Lower lobe of right lung (tissue), 2 donors: ENCODE data around the gene PLCE1. TPM values are rescaled to one million over a fixed set of nuclear protein-coding genes. Genes with fewer than 3 reads are reported as not detected.

Source experiments
- ATAC-seq, 2 donors: fragments of 200-7000 bp; cut with Tn5 transposase; one replicate each; pipeline ENCODE4 v1.9.1; 2020 to 2022; ENCODE audit warnings: mild to moderate bottlenecking in 2 of 2, moderate library complexity in 2 of 2
- DNase-seq: peaks from one replicate; pipeline ENCODE4 v3.0.0-alpha.2; 2020
- H3K27ac ChIP-seq: fragments of 200-600 bp; one replicate; pipeline ENCODE4 v1.8.0; 2022
- H3K27me3 ChIP-seq: fragments of 200-600 bp; one replicate; pipeline ENCODE4 v1.8.0; 2022; ENCODE audit warnings: low read depth
- H3K36me3 ChIP-seq: fragments of 200-600 bp; one replicate; pipeline ENCODE4 v1.8.0; 2022; ENCODE audit warnings: mild to moderate bottlenecking
- H3K4me1 ChIP-seq: fragments of 200-600 bp; one replicate; pipeline ENCODE4 v1.8.0; 2022
- H3K4me3 ChIP-seq: fragments of 200-600 bp; one replicate; pipeline ENCODE4 v1.8.0; 2022; ENCODE audit warnings: mild to moderate bottlenecking
- H3K9me3 ChIP-seq: fragments of 200-600 bp; one replicate; pipeline ENCODE4 v1.8.0; 2022
- intact Hi-C: fragments of 100-400 bp; cut with DNase I; formaldehyde crosslinking; loops from one replicate; pipeline ENCODE4 v1.11.0; 2022
- total RNA-seq: library from RNA; stranded (reverse); fragmentation: NEBNext Ultra II Directional; extraction: Animal tissue kit (Norgen Biotek cat#: 25700); gene quantifications from one replicate; pipeline ENCODE4 v1.2.1, GENCODE V29; 2021
- TF ChIP-seq, protein P1 (sequence below): fragments of 200-600 bp; IDR thresholded peaks from one replicate; pipeline ENCODE4 v1.8.0; 2022; ENCODE audit warnings: antibody characterized with exemption, mild to moderate bottlenecking
- donor health status: DM: no; HTN: yes; CAD: no; lungs with severe emphysema.

PLCE1 gene
- total RNA-seq, 1 donor from 2014 or later: 10.5 TPM

DNA sequence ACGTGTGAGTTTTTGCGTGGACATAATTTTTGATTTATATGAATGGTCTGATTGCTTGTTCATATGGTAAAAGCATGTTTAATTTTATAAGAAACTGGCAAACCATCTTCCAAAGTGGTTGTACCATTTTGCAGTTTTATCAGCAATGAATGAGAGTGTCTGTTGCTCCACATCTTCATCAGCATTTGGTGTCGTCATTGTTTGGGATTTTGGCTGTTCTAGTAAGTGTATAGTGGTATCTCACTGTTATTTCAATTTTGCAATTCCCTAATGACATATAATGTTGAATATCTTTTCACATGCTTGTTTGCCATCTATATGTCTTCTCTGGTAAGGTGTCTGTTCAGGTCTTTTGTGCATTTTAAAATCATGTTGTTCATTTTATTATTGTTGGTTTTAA lies 13.2 kb upstream of the PLCE1 start:
- Histone ChIP-seq H3K4me1 (no peaks in the 10 kb centered on the region), H3K27ac (no peak overlapping the region), H3K36me3 (no peaks in the 10 kb centered on the region), H3K27me3 (no peaks in the 10 kb centered on the region), H3K4me3 (no peak overlapping the region), H3K9me3 (no peaks in the 10 kb centered on the region)
- TF ChIP-seq, protein P1, sequence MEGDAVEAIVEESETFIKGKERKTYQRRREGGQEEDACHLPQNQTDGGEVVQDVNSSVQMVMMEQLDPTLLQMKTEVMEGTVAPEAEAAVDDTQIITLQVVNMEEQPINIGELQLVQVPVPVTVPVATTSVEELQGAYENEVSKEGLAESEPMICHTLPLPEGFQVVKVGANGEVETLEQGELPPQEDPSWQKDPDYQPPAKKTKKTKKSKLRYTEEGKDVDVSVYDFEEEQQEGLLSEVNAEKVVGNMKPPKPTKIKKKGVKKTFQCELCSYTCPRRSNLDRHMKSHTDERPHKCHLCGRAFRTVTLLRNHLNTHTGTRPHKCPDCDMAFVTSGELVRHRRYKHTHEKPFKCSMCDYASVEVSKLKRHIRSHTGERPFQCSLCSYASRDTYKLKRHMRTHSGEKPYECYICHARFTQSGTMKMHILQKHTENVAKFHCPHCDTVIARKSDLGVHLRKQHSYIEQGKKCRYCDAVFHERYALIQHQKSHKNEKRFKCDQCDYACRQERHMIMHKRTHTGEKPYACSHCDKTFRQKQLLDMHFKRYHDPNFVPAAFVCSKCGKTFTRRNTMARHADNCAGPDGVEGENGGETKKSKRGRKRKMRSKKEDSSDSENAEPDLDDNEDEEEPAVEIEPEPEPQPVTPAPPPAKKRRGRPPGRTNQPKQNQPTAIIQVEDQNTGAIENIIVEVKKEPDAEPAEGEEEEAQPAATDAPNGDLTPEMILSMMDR: no peak
- intact Hi-C loops: no loop called here
- no peak for DNase-seq
- no peak for ATAC-seq

DNA sequence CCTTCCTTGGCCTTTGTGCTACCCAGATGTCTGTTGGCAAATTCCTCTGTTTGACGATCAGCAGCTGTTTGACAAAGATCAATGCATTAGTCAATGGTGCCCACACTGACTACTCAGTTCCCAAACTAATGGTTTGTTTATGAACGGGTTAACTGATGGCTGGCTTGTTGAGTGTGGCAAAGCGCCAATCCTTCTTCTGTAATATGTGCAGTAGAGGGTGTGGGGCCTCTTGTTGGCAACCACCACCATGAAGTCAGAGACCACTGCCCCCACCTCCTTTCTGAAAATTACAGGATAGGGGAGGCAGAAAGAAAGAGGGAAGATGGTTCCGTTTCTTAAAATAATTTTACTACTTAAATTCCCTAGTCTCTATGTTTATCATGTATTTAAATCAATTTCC lies 2.6 kb upstream of the PLCE1 start:
- intact Hi-C loops: no loop called here
- Histone ChIP-seq H3K4me3 (no peak overlapping the region), H3K27ac (no peak overlapping the region), H3K36me3 (no peaks in the 10 kb centered on the region), H3K4me1 (peaks cover 19% of the 10 kb centered on the region), H3K27me3 (peaks cover 18% of the 10 kb centered on the region), H3K9me3 (no peaks in the 10 kb centered on the region)
- TF ChIP-seq, protein P1: no peak
- ATAC-seq (no peak), DNase-seq (no peak)

DNA sequence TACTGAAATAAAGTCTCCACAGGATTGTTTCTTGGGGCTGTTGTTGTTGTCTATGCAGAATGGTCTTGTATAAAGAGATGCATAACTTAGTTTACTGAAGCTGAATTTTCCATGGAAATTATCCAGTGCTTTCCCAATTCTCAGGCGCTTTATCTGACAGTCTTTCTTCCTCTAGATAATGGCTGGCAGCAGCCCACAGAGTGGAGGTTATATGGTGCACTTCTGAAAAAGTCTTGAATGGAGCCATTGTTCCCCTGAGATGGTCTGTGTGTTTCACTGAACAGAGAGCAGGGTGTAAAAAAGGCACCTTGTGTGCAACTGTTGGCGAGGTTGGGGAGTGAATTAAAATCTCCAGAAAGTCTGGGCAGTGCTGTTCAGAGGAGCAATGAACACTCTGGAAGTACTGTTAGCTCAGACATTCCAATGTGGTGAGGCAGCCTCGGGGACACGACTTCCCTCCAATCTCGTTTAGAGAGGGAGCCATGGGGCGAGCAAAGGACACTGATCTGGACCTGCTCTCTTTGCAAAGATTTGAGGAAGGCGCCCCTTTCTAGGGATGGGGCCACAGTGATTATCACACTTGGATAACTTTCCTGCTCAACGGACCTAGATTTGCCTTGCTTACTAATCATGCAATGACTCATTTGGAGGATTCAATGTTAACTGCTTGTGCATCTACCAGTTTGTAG lies 2.0 kb upstream of the PLCE1 start:
- no peak overlapping the region for H3K27ac ChIP-seq
- DNase-seq (no peak), ATAC-seq (peak; percentile 73)
- H3K9me3 ChIP-seq: no peaks in the 10 kb centered on the region
- H3K4me1 ChIP-seq: peaks cover 19% of the 10 kb centered on the region
- H3K27me3 ChIP-seq: peaks cover 18% of the 10 kb centered on the region
- H3K4me3 ChIP-seq: no peak overlapping the region
- H3K36me3 ChIP-seq: no peaks in the 10 kb centered on the region
- intact Hi-C loops: no loop called here
- TF ChIP-seq, protein P1: no peak

DNA sequence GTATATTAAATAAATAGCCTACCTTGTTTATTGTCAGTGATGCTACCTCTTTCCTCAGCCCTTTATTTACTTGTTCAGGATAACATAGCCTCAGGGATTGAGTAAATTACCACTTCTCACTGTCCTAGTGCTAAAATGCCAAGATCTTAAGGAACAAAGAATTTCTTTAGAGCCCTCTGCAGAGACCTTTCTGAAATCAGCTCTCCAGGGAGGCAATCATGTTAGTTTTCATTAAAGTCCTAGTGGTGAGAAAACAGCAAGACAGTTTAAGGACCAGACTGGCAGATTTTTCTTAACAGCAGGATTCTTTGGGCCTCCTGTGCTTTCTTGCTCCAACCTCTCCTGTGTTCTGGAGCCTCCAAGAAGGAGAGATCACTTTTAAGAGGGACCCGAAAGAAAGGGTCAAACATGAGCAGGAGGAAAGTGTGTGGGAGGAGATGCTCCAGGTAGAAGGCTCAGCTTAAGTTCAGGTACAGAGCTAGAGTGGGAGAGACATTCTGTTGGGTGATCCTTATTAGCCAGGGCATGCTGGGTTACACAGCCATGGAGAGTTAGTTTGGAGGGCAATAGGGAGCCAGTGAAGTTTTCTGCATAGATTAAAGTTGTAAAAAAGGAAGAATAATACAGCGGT lies 1.2 kb upstream of the PLCE1 start:
- intact Hi-C loops: no loop called here

DNA sequence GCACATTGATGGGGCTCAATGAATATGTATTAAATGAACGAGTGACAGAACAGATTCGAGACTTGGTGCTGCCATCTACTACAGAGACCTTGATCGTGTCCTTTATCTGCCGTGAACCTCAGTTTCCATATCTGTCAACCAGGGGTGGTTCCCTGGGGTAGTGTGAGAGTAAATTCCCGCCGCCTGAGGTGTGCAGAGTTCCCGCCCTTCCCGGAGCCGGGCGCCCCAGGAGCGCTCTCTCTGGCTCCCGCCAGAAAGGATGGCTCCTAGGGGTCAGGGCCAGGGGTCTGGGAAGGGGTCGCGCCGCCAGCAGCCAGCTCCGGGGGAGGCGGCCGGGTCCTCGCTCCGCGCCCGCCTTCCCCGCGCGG lies 333 bp upstream of the PLCE1 start:
- intact Hi-C loops: no loop called here
- H3K27ac ChIP-seq: no peak overlapping the region
- TF ChIP-seq, protein P1: no peak
- no peaks in the 10 kb centered on the region for H3K36me3 ChIP-seq
- ATAC-seq: peak in 1 of 2 donors; percentile 22
- peaks cover 18% of the 10 kb centered on the region for H3K27me3 ChIP-seq
- peak overlapping the region; percentile 60 for H3K4me3 ChIP-seq
- peaks cover 19% of the 10 kb centered on the region for H3K4me1 ChIP-seq
- no peaks in the 10 kb centered on the region for H3K9me3 ChIP-seq
- no peak for DNase-seq

More for the DNA sequence above, 1.2 kb upstream of the PLCE1 start:
- TF ChIP-seq, protein P1: no peak
- Histone ChIP-seq H3K36me3 (no peaks in the 10 kb centered on the region), H3K9me3 (no peaks in the 10 kb centered on the region), H3K4me3 (no peak overlapping the region), H3K4me1 (peaks cover 19% of the 10 kb centered on the region), H3K27ac (no peak overlapping the region), H3K27me3 (peaks cover 18% of the 10 kb centered on the region)
- ATAC-seq: no peak
- no peak for DNase-seq
